Aorta (tissue), 5 donors: ENCODE results near the gene EEPD1. TPM values are rescaled to one million over a fixed set of nuclear protein-coding genes. Genes with fewer than 3 reads are reported as not detected.

Source experiments
- ATAC-seq: fragments of 200-7000 bp; cut with Tn5 transposase; one replicate; pipeline ENCODE4 v1.9.1; 2022; ENCODE audit warnings: moderate library complexity; ENCODE audit not compliant: low FRiP score
- DNase-seq, 2 donors: peaks; one replicate each; pipeline ENCODE4 v3.0.0-alpha.2; 2020
- H3K27ac ChIP-seq, 2 donors: one replicate each; pipeline ENCODE4 v1.5.1; 2013; ENCODE audit warnings: low read length in 2 of 2, mild to moderate bottlenecking in 2 of 2, moderate library complexity in 2 of 2, control low read depth in 1 of 2, inconsistent platforms in 1 of 2, low read depth in 1 of 2
- H3K27me3 ChIP-seq, 2 donors: one replicate each; pipeline ENCODE4 v1.6.1; 2013; ENCODE audit warnings: control low read depth in 1 of 2, low read length in 1 of 2, mild to moderate bottlenecking in 1 of 2, moderate library complexity in 1 of 2; ENCODE audit not compliant: insufficient read depth in 2 of 2, control insufficient read depth in 1 of 2
- H3K36me3 ChIP-seq, 2 donors: one replicate each; pipeline ENCODE4 v1.6.1; 2013; ENCODE audit warnings: control low read depth in 1 of 2, low read length in 1 of 2, mild to moderate bottlenecking in 1 of 2; ENCODE audit not compliant: insufficient read depth in 2 of 2, control insufficient read depth in 1 of 2
- H3K4me1 ChIP-seq, 2 donors: one replicate each; pipeline ENCODE4 v1.6.1; 2013; ENCODE audit warnings: low read length in 2 of 2, control low read depth in 1 of 2, mild to moderate bottlenecking in 1 of 2, moderate library complexity in 1 of 2; ENCODE audit not compliant: insufficient read depth in 2 of 2, control insufficient read depth in 1 of 2
- H3K4me3 ChIP-seq, 2 donors: one replicate each; pipeline ENCODE4 v1.5.1; 2013; ENCODE audit warnings: low read length in 2 of 2, control low read depth in 1 of 2, mild to moderate bottlenecking in 1 of 2
- H3K9me3 ChIP-seq: one replicate; pipeline ENCODE4 v1.6.1; 2013; ENCODE audit warnings: mild to moderate bottlenecking, low read length; ENCODE audit not compliant: control insufficient read depth
- WGBS, 2 donors: extraction: QIAGEN DNeasy Blood & Tissue Kit; methylation state at CpG; one replicate each; pipeline ENCODE4 v1.1.7; 2013; 5-methylcytosine and 5-hydroxymethylcytosine counted together
- intact Hi-C, 2 donors: fragments of 100-400 bp; cut with DNase I; formaldehyde crosslinking; loops; one replicate each; pipeline versions ENCODE4 v1.14.2 to v1.15.0; 2022
- polyA plus RNA-seq, 2 donors: library from polyadenylated mRNA; stranded (reverse); fragments of 200-250 nt; gene quantifications; one replicate each; pipeline ENCODE4 v1.2.3, GENCODE V29; 2013
- total RNA-seq, 2 donors: library from RNA; stranded (reverse); fragmentation: NEBNext Ultra II Directional; extraction: Animal tissue kit (Norgen Biotek cat#: 25700); gene quantifications; one replicate each; pipeline ENCODE4 v1.2.1, GENCODE V29; 2021
- donor health status: healthy with polysubstance abuse.
- donor health status: Bipolar disorder and iron deficiency.
- donor health status: DM: no; HTN: no; CAD: no.
- donor health status: DM: no; HTN: no; CAD: no.
- donor health status: DM: yes; HTN: yes; CAD: no.

The EEPD1 gene
- total and polyA plus RNA-seq, 4 donors = 12.4 to 100 (median 14.9) TPM

GRCh38 chr7:36284456-36285090, 131.5 kb downstream of the EEPD1 start:
- ATAC-seq = no peak
- WGBS, 2 donors = 76 to 86% methylated on average over 19 of the region's 19 CpGs
- Histone ChIP-seq H3K9me3 (no peaks in the 10 kb centered on the region), H3K27me3 (no peaks in the 10 kb centered on the region), H3K27ac (no peak overlapping the region), H3K4me3 (no peak overlapping the region), H3K36me3 (no peaks in the 10 kb centered on the region), H3K4me1 (no peaks in the 10 kb centered on the region)
- intact Hi-C loops = loop anchor here in 1 of 2 donors (5.0 kb wide), 1 partner anchor 77 kb away; no protein-coding TSS in a partner anchor
- DNase-seq = peak in 1 of 2 donors; percentile 30

- no peaks in the 10 kb centered on the region for H3K9me3 ChIP-seq
- H3K4me1 ChIP-seq = no peaks in the 10 kb centered on the region
- DNase-seq = no peak
- H3K27me3 ChIP-seq = no peaks in the 10 kb centered on the region
- no peaks in the 10 kb centered on the region for H3K36me3 ChIP-seq
- WGBS, 2 donors = 72 to 77% methylated on average over 9 of the region's 9 CpGs
- intact Hi-C loops = no loop called here
- ATAC-seq = no peak
- H3K4me3 ChIP-seq = no peak overlapping the region
- H3K27ac ChIP-seq = no peak overlapping the region
Measured at GRCh38 chr7:36285276-36285675, 132.2 kb downstream of the EEPD1 start.

DNA sequence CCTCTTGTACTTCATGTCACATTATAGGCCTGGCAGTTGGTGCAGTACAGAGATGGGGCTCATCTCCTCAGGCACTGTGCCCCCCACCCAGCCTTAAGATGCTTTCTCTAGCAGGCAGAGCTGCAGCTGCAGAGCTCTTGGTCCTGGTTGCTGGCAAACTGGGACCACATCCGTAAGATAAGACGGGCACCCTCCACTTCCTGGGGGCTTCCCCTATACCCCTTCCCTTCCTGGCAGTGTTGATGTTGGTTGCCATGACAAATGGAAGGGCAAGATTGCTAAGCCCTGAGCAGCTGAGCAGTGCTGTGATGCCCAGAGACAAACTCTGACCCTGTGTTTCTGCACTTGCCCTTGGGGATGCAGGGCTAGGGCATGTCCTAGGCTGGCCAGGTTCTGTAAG, 133.2 kb downstream of the EEPD1 start:
- intact Hi-C loops = no loop called here
- H3K4me1 ChIP-seq = no peaks in the 10 kb centered on the region
- 73 to 82% methylated on average over 2 of the region's 2 CpGs for WGBS, 2 donors
- H3K9me3 ChIP-seq = no peaks in the 10 kb centered on the region
- no peaks in the 10 kb centered on the region for H3K36me3 ChIP-seq
- no peaks in the 10 kb centered on the region for H3K27me3 ChIP-seq
- no peak overlapping the region for H3K4me3 ChIP-seq
- ATAC-seq = no peak
- no peak overlapping the region for H3K27ac ChIP-seq
- DNase-seq = no peak

GRCh38 chr7:36286688-36287087, 133.6 kb downstream of the EEPD1 start:
- Histone ChIP-seq H3K4me1 (no peaks in the 10 kb centered on the region), H3K9me3 (no peaks in the 10 kb centered on the region), H3K36me3 (no peaks in the 10 kb centered on the region), H3K27ac (no peak overlapping the region), H3K27me3 (no peaks in the 10 kb centered on the region), H3K4me3 (no peak overlapping the region)
- WGBS, 2 donors = 78 to 85% methylated on average over 4 of the region's 4 CpGs
- DNase-seq (no peak), ATAC-seq (no peak)
- intact Hi-C loops = no loop called here

GRCh38 chr7:36287371-36288241, 134.6 kb downstream of the EEPD1 start:
- 84 to 88% methylated on average over 19 of the region's 19 CpGs for WGBS, 2 donors
- H3K36me3 ChIP-seq = no peaks in the 10 kb centered on the region
- no peak for ATAC-seq
- no peaks in the 10 kb centered on the region for H3K9me3 ChIP-seq
- intact Hi-C loops = no loop called here
- peak in 1 of 2 donors; percentile 76 for DNase-seq
- H3K27ac ChIP-seq = no peak overlapping the region
- no peaks in the 10 kb centered on the region for H3K4me1 ChIP-seq
- no peak overlapping the region for H3K4me3 ChIP-seq
- H3K27me3 ChIP-seq = no peaks in the 10 kb centered on the region

- 96% methylated on average over 5 of the region's 5 CpGs for WGBS, 2 donors
- Histone ChIP-seq H3K27ac (no peak overlapping the region), H3K4me1 (no peaks in the 10 kb centered on the region), H3K9me3 (no peaks in the 10 kb centered on the region), H3K27me3 (no peaks in the 10 kb centered on the region), H3K36me3 (no peaks in the 10 kb centered on the region), H3K4me3 (no peak overlapping the region)
- intact Hi-C loops = no loop called here
- ATAC-seq (no peak), DNase-seq (no peak)
Measured at GRCh38 chr7:36288501-36288900, 135.4 kb downstream of the EEPD1 start.

GRCh38 chr7:36289833-36290661, 137.0 kb downstream of the EEPD1 start:
- 37 to 43% methylated on average over 7 of the region's 7 CpGs for WGBS, 2 donors
- intact Hi-C loops = loop anchor here (1.0 to 5.0 kb wide), 4 partner anchors 137 to 303 kb away; partner anchors contain the start of gene EEPD1 (in 1 of the 2)
- ATAC-seq (peak; percentile 21), DNase-seq (no peak)
- Histone ChIP-seq H3K36me3 (no peaks in the 10 kb centered on the region), H3K4me3 (no peak overlapping the region), H3K27ac (peak overlapping the region in 1 of 2 donors; percentile 67), H3K9me3 (no peaks in the 10 kb centered on the region), H3K4me1 (no peaks in the 10 kb centered on the region), H3K27me3 (no peaks in the 10 kb centered on the region)
